H1 (cell line): Measurements from ENCODE around the gene OSBP2. TPM values are rescaled to one million over a fixed set of nuclear protein-coding genes. Genes with fewer than 3 reads are reported as not detected.

Experiments
- GTF2F1 ChIP-seq: IDR thresholded peaks from 2 replicates; pipeline ENCODE4 v1.6.1; 2012; ENCODE audit warnings: low read depth, low read length, improper control_type of control experiment, borderline replicate concordance
- JUN ChIP-seq: IDR thresholded peaks from 2 replicates; pipeline ENCODE4 v1.6.1; 2011; ENCODE audit warnings: low read depth, mild to moderate bottlenecking, improper control_type of control experiment, low read length
- RXRA ChIP-seq: IDR thresholded peaks from 2 replicates; pipeline ENCODE4 v1.6.1; 2011; ENCODE audit warnings: low read depth, mild to moderate bottlenecking, low read length, moderate library complexity; ENCODE audit not compliant: insufficient read depth
- SAP30 ChIP-seq: fragments of 300-600 bp; sonication (generic); IDR thresholded peaks from 2 replicates; pipeline ENCODE4 v1.7.1; 2012; ENCODE audit warnings: low read length, moderate library complexity, mild to moderate bottlenecking, inconsistent platforms; ENCODE audit not compliant: insufficient read depth, insufficient replicate concordance
- SP4 ChIP-seq: IDR thresholded peaks from 2 replicates; pipeline ENCODE4 v1.6.1; 2012; ENCODE audit warnings: low read length, inconsistent platforms
- SRF ChIP-seq: IDR thresholded peaks from 2 replicates; pipeline ENCODE4 v1.6.1; 2011; ENCODE audit warnings: mild to moderate bottlenecking, low read depth, low read length, moderate library complexity
- TCF12 ChIP-seq: IDR thresholded peaks from 2 replicates; pipeline ENCODE4 v1.6.1; 2011; ENCODE audit warnings: low read depth, mild to moderate bottlenecking, low read length
- polyA plus RNA-seq, 7 experiments: library from polyadenylated mRNA; depleted of rRNA in 3 of 7; stranded (reverse) in 5 of 7; unstranded in 2 of 7; fragments of >200 nt in 5 of 7; fragments of 200-250 nt in 2 of 7; gene quantifications; 1 replicate in 5 of 7; 2 replicates in 1 of 7; 4 replicates in 1 of 7; pipeline versions ENCODE4 v1.2.1 to v1.2.3, GENCODE V29; 2011 to 2013; ENCODE audit warnings: missing spikeins in 2 of 7, mixed read lengths in 2 of 7
- total RNA-seq: library from RNA; stranded (reverse); fragmentation: NEBNext Ultra II Directional; extraction: Animal tissue kit (Norgen Biotek cat#: 25700); gene quantifications from 2 replicates; pipeline ENCODE4 v1.2.1, GENCODE V29; 2021

OSBP2 gene
- total and polyA plus RNA-seq, 2 of the 8 experiments (the other 6 are each of a cell fraction or from before 2014, with no cell fraction given): 3.4 to 3.7 TPM

- TF ChIP-seq GTF2F1 (no peak), SAP30 (no peak), JUN (no peak), RXRA (no peak), SRF (no peak), SP4 (no peak), TCF12 (no peak)
These were observed 182.4 kb downstream of the OSBP2 start (continued) for GRCh38 chr22:30876915-30877553.
